Measurements from ENCODE around the gene RABL3.

The RABL3 gene

GRCh38 chr3:120683213-120683612 is 59.1 kb downstream of the RABL3 start:
- TF ChIP-seq, protein P1, sequence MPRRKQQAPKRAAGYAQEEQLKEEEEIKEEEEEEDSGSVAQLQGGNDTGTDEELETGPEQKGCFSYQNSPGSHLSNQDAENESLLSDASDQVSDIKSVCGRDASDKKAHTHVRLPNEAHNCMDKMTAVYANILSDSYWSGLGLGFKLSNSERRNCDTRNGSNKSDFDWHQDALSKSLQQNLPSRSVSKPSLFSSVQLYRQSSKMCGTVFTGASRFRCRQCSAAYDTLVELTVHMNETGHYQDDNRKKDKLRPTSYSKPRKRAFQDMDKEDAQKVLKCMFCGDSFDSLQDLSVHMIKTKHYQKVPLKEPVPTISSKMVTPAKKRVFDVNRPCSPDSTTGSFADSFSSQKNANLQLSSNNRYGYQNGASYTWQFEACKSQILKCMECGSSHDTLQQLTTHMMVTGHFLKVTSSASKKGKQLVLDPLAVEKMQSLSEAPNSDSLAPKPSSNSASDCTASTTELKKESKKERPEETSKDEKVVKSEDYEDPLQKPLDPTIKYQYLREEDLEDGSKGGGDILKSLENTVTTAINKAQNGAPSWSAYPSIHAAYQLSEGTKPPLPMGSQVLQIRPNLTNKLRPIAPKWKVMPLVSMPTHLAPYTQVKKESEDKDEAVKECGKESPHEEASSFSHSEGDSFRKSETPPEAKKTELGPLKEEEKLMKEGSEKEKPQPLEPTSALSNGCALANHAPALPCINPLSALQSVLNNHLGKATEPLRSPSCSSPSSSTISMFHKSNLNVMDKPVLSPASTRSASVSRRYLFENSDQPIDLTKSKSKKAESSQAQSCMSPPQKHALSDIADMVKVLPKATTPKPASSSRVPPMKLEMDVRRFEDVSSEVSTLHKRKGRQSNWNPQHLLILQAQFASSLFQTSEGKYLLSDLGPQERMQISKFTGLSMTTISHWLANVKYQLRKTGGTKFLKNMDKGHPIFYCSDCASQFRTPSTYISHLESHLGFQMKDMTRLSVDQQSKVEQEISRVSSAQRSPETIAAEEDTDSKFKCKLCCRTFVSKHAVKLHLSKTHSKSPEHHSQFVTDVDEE (CRISPR knock-in tag; IDR thresholded peaks at IDR 0.05): no peak
- TF ChIP-seq BACH2 (CRISPR knock-in tag; IDR thresholded peaks at IDR 0.05; ENCODE audit: borderline replicate concordance): no peak
- no peak for TF ChIP-seq ESRRG (CRISPR knock-in tag; IDR thresholded peaks at IDR 0.05)
- TF ChIP-seq SNAI2 (CRISPR knock-in tag; IDR thresholded peaks at IDR 0.05): no peak
- no peak for TF ChIP-seq GLIS3 (CRISPR knock-in tag; IDR thresholded peaks at IDR 0.05)
- TF ChIP-seq CSRNP3 (CRISPR knock-in tag; IDR thresholded peaks at IDR 0.05): no peak
- no peak for TF ChIP-seq ZNF70 (CRISPR knock-in tag; IDR thresholded peaks at IDR 0.05)
- no peak for TF ChIP-seq ZNF8 (CRISPR knock-in tag; IDR thresholded peaks at IDR 0.05)
- no peak for TF ChIP-seq ZFP30 (CRISPR knock-in tag; IDR thresholded peaks at IDR 0.05)
- no peak for TF ChIP-seq PPARA (CRISPR knock-in tag; IDR thresholded peaks at IDR 0.05; ENCODE audit: borderline replicate concordance)
- TF ChIP-seq POU6F1 (CRISPR knock-in tag; IDR thresholded peaks at IDR 0.05; ENCODE audit: borderline replicate concordance, low read depth): no peak
- ATAC-seq: no peak; the same call in 2 of the 3 replicates

DNA sequence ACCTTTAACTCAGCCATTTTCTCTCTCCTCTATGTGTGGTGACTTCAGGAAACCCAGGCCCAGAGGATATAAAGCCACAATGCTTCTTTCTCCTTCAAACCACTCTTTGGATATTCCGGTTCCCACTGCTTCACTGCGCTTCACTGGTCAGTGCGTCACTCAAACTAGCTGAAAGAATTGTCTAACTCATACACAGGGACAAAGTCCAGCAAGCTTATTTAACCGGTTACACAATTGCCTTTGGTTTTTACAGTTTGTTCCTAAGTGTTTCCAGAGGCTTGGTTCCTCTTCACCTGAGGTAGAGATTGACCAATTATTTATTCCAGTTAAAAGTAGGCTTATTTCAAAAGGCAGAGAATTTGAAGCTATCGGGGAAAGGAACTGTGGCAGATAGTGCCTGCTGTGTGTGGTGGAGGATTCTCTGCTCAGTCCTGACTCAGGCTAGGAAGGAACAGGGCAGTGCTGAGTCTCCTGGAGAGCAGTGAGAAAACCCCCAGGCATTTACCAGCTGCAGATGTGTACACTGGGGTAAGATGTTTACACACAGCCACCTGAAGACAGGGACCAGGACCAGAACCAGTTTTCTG is 60.1 kb downstream of the RABL3 start, which contains the start of gene HGD:
HGD (minus strand) TSS at position 145 of the 587 bp plus-strand sequence; CDS start at position 17, 128 bp downstream.
- no peak for ATAC-seq

GRCh38 chr3:120681506-120682038 is 60.7 kb downstream of the RABL3 start:
- no peak for TF ChIP-seq ARNTL (CRISPR knock-in tag; IDR thresholded peaks at IDR 0.05; ENCODE audit: borderline replicate concordance, low read depth)
- no peak for TF ChIP-seq TOX (CRISPR knock-in tag; IDR thresholded peaks at IDR 0.05; ENCODE audit: borderline replicate concordance)
- no peak for TF ChIP-seq ESRRG (CRISPR knock-in tag; IDR thresholded peaks at IDR 0.05)
- no peak for TF ChIP-seq SNAI2 (CRISPR knock-in tag; IDR thresholded peaks at IDR 0.05)
- no peak for TF ChIP-seq OSR1 (CRISPR knock-in tag; IDR thresholded peaks at IDR 0.05)
- no peak for ATAC-seq

More for the DNA sequence above, 60.1 kb downstream of the RABL3 start, which contains the start of gene HGD:
- TF ChIP-seq ZNF70 (CRISPR knock-in tag; IDR thresholded peaks at IDR 0.05) (no peak), ISL1 (CRISPR knock-in tag; IDR thresholded peaks at IDR 0.05) (no peak), ZFP30 (CRISPR knock-in tag; IDR thresholded peaks at IDR 0.05) (no peak), TOX (CRISPR knock-in tag; IDR thresholded peaks at IDR 0.05; ENCODE audit: borderline replicate concordance) (no peak), CSDC2 (CRISPR knock-in tag; IDR thresholded peaks at IDR 0.05) (no peak), ESRRG (CRISPR knock-in tag; IDR thresholded peaks at IDR 0.05) (no peak), BACH2 (CRISPR knock-in tag; IDR thresholded peaks at IDR 0.05; ENCODE audit: borderline replicate concordance) (no peak), ZNF565 (CRISPR knock-in tag; conservative IDR thresholded peaks at IDR 0.05; ENCODE audit: low read depth) (no peak)

GRCh38 chr3:120681018-120681417 is 61.3 kb downstream of the RABL3 start:
- no peak for ATAC-seq
- TF ChIP-seq BACH2 (CRISPR knock-in tag; IDR thresholded peaks at IDR 0.05; ENCODE audit: borderline replicate concordance): no peak
- TF ChIP-seq PPARA (CRISPR knock-in tag; IDR thresholded peaks at IDR 0.05; ENCODE audit: borderline replicate concordance): no peak
- TF ChIP-seq POU6F1 (CRISPR knock-in tag; IDR thresholded peaks at IDR 0.05; ENCODE audit: borderline replicate concordance, low read depth): no peak
- TF ChIP-seq ZNF8 (CRISPR knock-in tag; IDR thresholded peaks at IDR 0.05): no peak
- TF ChIP-seq SNAI2 (CRISPR knock-in tag; IDR thresholded peaks at IDR 0.05): no peak

All from SK-N-SH treated with all-trans-retinoic acid at 6 μM for 48 hours (cell line).